NCI-H1436 treated with DMSO at 0.1 percent for 48 hours (cell line): ENCODE results near the gene APOA4.

Experiments
- DNase-seq: peaks from one replicate; lab custom pipeline; 2025; lab: John Stamatoyannopoulos, UW

The APOA4 gene

GRCh38 chr11:116774661-116775060, 48.4 kb downstream of the APOA4 start:
- DNase-seq = no peak

DNA sequence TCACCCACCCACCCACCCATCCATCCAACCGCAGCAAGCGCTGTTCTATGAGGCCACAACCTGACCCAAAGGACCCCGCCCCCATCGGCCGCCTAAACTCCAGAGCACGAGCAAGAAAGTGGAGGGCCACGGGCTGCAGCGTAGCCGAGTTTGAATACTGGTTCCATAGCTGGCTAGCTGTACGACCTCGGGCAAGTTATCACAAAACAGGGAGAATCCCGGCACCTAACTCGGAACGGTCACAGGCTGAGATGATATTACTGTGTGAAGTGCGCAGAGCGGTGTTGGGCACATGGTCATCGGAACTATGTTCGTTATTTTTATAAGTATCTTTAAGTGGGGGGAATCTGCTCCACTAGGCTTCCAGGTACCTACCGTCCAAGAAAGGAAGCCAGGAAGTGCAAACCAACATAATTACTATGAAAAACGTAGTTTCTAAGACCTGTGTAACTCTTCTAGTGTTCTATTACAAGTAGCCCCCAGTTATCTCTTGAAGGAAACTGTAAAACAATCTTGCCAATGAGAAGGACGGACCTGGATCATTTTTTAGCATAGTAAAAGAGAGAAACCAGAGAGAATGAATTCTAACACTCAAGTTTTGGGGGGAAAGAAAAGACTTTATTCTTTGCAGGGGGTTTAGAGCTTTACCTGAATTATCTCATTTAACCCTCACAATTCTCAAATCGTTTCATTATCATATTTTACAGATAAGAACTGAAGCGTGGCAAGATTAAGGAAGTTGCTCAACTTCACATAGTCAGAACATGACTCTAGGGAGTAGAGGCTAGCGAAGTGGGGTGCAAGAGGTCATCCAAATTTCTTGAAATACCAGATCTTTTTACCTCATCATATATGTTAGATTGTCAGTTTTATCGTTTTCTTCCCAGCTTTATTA, 49.7 kb downstream of the APOA4 start:
- no peak for DNase-seq

DNA sequence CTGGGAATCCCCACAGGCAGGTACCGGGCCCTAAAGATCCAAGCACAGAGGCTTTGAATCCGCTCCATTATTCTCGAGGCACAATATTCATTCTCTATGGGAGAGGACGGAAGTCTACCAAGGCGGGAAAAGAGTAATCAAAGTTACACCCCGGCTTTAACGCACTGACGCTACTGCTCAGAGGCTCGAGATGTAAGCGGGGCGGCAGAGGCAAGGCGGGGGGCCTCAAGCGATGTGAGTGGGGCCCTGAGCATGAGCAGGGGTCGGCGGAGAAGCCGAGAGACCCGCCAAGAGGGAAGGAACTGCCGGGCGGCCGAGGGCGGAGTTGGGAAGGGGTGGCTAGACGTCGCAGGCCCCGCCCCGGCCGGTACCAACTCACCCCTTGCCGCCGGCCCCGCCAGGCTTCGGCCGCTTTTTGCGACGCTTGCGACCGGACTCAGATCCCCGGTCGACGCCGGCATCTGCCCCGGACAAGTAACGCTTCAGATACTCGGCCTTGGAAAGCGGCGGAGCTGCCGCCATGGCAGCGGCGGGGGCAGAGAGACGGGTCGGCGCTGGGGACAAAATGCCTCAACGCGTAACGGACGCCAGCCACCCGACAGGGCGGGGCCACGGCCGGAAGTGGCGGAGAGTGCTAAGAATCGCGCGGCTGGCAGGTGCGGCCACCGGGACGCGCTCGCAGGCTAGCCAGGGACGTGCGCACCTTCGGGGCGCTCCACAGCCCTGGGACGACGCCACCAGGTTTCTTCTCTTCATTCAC, 50.5 kb downstream of the APOA4 start, which contains the start of gene BUD13:
Gene BUD13, minus strand, starts transcription at position 545 of the 760 bp plus-strand sequence. Its CDS starts 23 bp downstream, at position 522.
- DNase-seq = no peak

DNA sequence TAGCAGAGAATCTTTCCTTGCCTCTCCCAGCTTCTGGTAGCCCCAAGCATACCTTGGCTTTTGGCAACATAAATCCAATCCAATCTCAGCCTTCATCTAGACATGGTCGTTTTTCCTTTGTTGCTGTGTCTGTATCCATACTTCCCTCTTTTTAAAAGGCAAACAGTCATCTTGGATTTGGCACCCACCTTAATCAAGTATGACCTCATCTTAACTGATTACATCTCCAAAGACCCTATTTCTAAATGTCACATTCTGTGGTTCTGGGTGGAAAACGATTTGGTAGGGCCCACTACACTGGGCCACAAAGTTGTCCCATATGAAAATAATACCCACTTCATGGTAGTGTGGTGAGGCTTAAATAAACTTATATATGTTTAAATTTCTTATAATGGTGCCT, 51.2 kb downstream of the APOA4 start:
- DNase-seq = no peak
